Measurements from ENCODE around the gene PPP1R3G.

The PPP1R3G gene

GRCh38 chr6:5121956-5122355 is 36.8 kb downstream of the PPP1R3G start:
- DNase-seq: no peak

- DNase-seq: no peak
Observed at GRCh38 chr6:5122504-5123112, 37.5 kb downstream of the PPP1R3G start.

GRCh38 chr6:5123296-5124143 is 38.4 kb downstream of the PPP1R3G start:
- no peak for DNase-seq

- DNase-seq: no peak
Observed at GRCh38 chr6:5124526-5124925, 39.4 kb downstream of the PPP1R3G start.

GRCh38 chr6:5125152-5126006 is 40.2 kb downstream of the PPP1R3G start:
- no peak for DNase-seq

GRCh38 chr6:5126214-5126613 is 41.1 kb downstream of the PPP1R3G start:
- DNase-seq: no peak

- DNase-seq: no peak
Observed at GRCh38 chr6:5127106-5127687, 42.1 kb downstream of the PPP1R3G start.

GRCh38 chr6:5128351-5128750 is 43.2 kb downstream of the PPP1R3G start:
- no peak for DNase-seq

- DNase-seq: no peak
Observed at GRCh38 chr6:5130135-5130866, 45.2 kb downstream of the PPP1R3G start.

- DNase-seq: no peak
Observed at GRCh38 chr6:5132731-5133130, 47.6 kb downstream of the PPP1R3G start.

- no peak for DNase-seq
Observed at GRCh38 chr6:5133943-5134342, 48.8 kb downstream of the PPP1R3G start.

GRCh38 chr6:5135788-5136376 is 50.7 kb downstream of the PPP1R3G start:
- DNase-seq: no peak

GRCh38 chr6:5136851-5137250 is 51.7 kb downstream of the PPP1R3G start:
- DNase-seq: no peak

All from DMS153 (cell line).